SK-N-SH treated with all-trans-retinoic acid at 6 μM for 48 hours (cell line): Measurements from ENCODE around the gene LPP.

Source experiments
- ATAC-seq: fragments of 200-7000 bp; cut with Tn5 transposase; 3 replicates; pipeline ENCODE4 v1.9.1; 2020; ENCODE audit warnings: mild to moderate bottlenecking, moderate library complexity
- ARNTL ChIP-seq: fragments of 450-650 bp; formaldehyde crosslinking; IDR thresholded peaks from 2 replicates; pipeline ENCODE4 v1.5.0; 2020; ENCODE audit warnings: low read depth, mild to moderate bottlenecking, moderate library complexity, borderline replicate concordance
- CSDC2 ChIP-seq: fragments of 250-450 bp; sonication (Bioruptor Pico); IDR thresholded peaks from 2 replicates; pipeline ENCODE4 v1.5.0; 2020; ENCODE audit warnings: mild to moderate bottlenecking, moderate library complexity
- ESRRG ChIP-seq: fragments of 250-450 bp; sonication (Bioruptor Pico); IDR thresholded peaks from 2 replicates; pipeline ENCODE4 v1.6.1; 2021; ENCODE audit warnings: mild to moderate bottlenecking
- ISL1 ChIP-seq: fragments of 250-450 bp; sonication (Bioruptor Pico); IDR thresholded peaks from 2 replicates; pipeline ENCODE4 v2.1.2; 2022; ENCODE audit warnings: mild to moderate bottlenecking, moderate library complexity
- OSR1 ChIP-seq: fragments of 250-450 bp; sonication (Bioruptor Pico); IDR thresholded peaks from 2 replicates; pipeline ENCODE4 v1.8.0; 2022; ENCODE audit warnings: moderate library complexity, mild to moderate bottlenecking, inconsistent platforms
- PPARA ChIP-seq: fragments of 250-450 bp; sonication (Bioruptor Pico); IDR thresholded peaks from 2 replicates; pipeline ENCODE4 v1.5.0; 2020; ENCODE audit warnings: mild to moderate bottlenecking, borderline replicate concordance
- RARB ChIP-seq: fragments of 250-450 bp; sonication (Bioruptor Pico); IDR thresholded peaks from 2 replicates; pipeline ENCODE4 v1.8.0; 2021; ENCODE audit warnings: mild to moderate bottlenecking, moderate library complexity
- SNAI2 ChIP-seq: fragments of 250-450 bp; sonication (Bioruptor Pico); IDR thresholded peaks from 2 replicates; pipeline ENCODE4 v1.5.0; 2020; ENCODE audit warnings: mild to moderate bottlenecking, moderate library complexity
- TCF4 ChIP-seq: fragments of 250-450 bp; sonication (Bioruptor Pico); IDR thresholded peaks from 2 replicates; pipeline ENCODE4 v1.8.0; 2021; ENCODE audit warnings: mild to moderate bottlenecking, moderate library complexity, borderline replicate concordance
- TOX ChIP-seq: fragments of 250-450 bp; sonication (Bioruptor Pico); IDR thresholded peaks from 2 replicates; pipeline ENCODE4 v1.8.0; 2021; ENCODE audit warnings: mild to moderate bottlenecking, moderate library complexity, borderline replicate concordance
- ZC3H10 ChIP-seq: fragments of 250-450 bp; sonication (Bioruptor Pico); IDR thresholded peaks from 2 replicates; pipeline ENCODE4 v1.5.1; 2021; ENCODE audit warnings: mild to moderate bottlenecking, moderate library complexity
- ZFP3 ChIP-seq: fragments of 250-450 bp; sonication (Bioruptor Pico); IDR thresholded peaks from 2 replicates; pipeline ENCODE4 v1.5.0; 2020; ENCODE audit warnings: mild to moderate bottlenecking, moderate library complexity
- ZFP30 ChIP-seq: fragments of 450-650 bp; formaldehyde crosslinking; IDR thresholded peaks from 2 replicates; pipeline ENCODE4 v1.5.0; 2022; ENCODE audit warnings: mild to moderate bottlenecking, moderate library complexity
- ZNF565 ChIP-seq: fragments of 450-650 bp; formaldehyde crosslinking; conservative IDR thresholded peaks from 2 replicates; pipeline ENCODE4 v1.5.0; 2020; ENCODE audit warnings: low read depth, mild to moderate bottlenecking, moderate library complexity
- ZNF70 ChIP-seq: fragments of 450-650 bp; formaldehyde crosslinking; IDR thresholded peaks from 2 replicates; pipeline ENCODE4 v1.5.0; 2020; ENCODE audit warnings: mild to moderate bottlenecking, moderate library complexity
- ZNF8 ChIP-seq: fragments of 450-650 bp; formaldehyde crosslinking; IDR thresholded peaks from 2 replicates; pipeline ENCODE4 v1.5.0; 2020; ENCODE audit warnings: mild to moderate bottlenecking, moderate library complexity
- TF ChIP-seq, protein P1 (sequence below): fragments of 250-450 bp; sonication (Bioruptor Pico); IDR thresholded peaks from 2 replicates; pipeline ENCODE4 v1.5.1; 2021; ENCODE audit warnings: mild to moderate bottlenecking, moderate library complexity
- TF ChIP-seq, protein P2 (sequence below): fragments of 250-450 bp; sonication (Bioruptor Pico); IDR thresholded peaks from 2 replicates; pipeline ENCODE4 v1.5.1; 2020; ENCODE audit warnings: low read depth, mild to moderate bottlenecking, moderate library complexity
- TF ChIP-seq, protein P3 (sequence below): fragments of 250-450 bp; sonication (Bioruptor Pico); IDR thresholded peaks from 2 replicates; pipeline ENCODE4 v1.5.0; 2020; ENCODE audit warnings: mild to moderate bottlenecking, moderate library complexity
- TF ChIP-seq, protein P4 (sequence below): fragments of 250-450 bp; sonication (Bioruptor Pico); IDR thresholded peaks from 2 replicates; pipeline ENCODE4 v1.8.0; 2020; ENCODE audit warnings: mild to moderate bottlenecking, moderate library complexity, borderline replicate concordance

LPP gene

DNA sequence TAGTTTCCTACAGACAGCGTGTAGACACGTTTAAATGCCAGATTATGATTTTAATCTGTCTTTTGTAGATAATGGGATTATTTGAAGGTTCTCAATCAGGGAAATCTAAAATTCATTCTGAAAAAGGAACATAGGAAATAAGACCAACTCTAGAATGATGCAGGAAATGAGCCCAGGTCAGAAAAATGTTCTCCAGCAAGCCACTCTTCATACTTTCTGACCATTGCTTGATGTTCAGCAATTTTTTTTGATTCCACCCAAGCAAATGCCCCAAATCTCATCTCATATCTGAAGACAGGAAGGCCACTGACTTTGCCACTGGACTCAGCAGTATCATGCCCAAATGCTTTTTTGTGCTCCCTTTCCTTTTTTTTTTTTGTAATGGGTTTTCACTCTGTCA is 373.4 kb downstream of the LPP start (continued):
- TF ChIP-seq ZC3H10 = no peak
- TF ChIP-seq, all 23 proteins: peak for 0

DNA sequence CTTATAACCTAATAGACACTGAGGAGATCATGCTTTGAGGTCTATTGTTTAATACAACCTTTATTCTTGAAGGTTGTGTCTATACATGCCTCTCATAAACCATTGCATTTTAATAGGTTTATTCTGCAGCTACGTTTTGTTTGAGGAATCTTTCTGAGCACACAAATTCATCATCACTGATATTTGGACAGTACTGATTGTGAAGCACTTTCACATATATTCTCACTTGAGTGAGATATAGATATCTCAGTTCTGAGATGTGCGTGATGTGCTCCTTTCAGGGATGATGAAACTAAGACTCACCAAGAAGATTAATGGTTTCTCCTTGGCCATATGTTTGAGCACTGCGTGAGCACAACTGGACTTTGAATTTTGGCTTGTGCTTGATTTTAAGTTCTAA is 374.4 kb downstream of the LPP start:
- TF ChIP-seq OSR1 = no peak
- no peak for TF ChIP-seq ESRRG (CRISPR knock-in tag)
- TF ChIP-seq, protein P1, sequence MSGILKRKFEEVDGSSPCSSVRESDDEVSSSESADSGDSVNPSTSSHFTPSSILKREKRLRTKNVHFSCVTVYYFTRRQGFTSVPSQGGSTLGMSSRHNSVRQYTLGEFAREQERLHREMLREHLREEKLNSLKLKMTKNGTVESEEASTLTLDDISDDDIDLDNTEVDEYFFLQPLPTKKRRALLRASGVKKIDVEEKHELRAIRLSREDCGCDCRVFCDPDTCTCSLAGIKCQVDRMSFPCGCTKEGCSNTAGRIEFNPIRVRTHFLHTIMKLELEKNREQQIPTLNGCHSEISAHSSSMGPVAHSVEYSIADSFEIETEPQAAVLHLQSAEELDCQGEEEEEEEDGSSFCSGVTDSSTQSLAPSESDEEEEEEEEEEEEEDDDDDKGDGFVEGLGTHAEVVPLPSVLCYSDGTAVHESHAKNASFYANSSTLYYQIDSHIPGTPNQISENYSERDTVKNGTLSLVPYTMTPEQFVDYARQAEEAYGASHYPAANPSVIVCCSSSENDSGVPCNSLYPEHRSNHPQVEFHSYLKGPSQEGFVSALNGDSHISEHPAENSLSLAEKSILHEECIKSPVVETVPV (CRISPR knock-in tag) = no peak
- TF ChIP-seq ZC3H10 = no peak
- no peak for TF ChIP-seq ISL1
- ATAC-seq = no peak

DNA sequence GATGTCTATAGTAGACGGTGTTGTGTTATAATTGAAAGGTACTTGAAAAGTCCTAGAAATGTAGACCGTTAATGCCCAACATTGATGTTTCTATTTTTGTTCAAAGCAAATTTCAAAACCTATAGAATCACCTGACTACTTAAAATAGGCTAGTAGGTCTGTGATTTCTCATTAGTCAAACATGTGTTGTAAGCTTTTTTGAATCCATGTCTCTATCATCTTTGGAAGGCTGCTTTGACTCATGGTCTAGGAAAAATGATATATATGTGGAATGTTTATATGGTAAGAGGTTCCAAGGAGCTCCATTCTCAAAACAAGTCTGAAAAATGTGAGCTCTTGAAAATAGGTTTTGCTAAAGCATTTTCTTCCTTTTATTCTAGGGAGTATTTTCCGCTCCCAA is 375.3 kb downstream of the LPP start:
- TF ChIP-seq, protein P2, sequence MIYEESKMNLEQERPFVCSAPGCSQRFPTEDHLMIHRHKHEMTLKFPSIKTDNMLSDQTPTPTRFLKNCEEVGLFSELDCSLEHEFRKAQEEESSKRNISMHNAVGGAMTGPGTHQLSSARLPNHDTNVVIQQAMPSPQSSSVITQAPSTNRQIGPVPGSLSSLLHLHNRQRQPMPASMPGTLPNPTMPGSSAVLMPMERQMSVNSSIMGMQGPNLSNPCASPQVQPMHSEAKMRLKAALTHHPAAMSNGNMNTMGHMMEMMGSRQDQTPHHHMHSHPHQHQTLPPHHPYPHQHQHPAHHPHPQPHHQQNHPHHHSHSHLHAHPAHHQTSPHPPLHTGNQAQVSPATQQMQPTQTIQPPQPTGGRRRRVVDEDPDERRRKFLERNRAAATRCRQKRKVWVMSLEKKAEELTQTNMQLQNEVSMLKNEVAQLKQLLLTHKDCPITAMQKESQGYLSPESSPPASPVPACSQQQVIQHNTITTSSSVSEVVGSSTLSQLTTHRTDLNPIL = no peak
- TF ChIP-seq, protein P3, sequence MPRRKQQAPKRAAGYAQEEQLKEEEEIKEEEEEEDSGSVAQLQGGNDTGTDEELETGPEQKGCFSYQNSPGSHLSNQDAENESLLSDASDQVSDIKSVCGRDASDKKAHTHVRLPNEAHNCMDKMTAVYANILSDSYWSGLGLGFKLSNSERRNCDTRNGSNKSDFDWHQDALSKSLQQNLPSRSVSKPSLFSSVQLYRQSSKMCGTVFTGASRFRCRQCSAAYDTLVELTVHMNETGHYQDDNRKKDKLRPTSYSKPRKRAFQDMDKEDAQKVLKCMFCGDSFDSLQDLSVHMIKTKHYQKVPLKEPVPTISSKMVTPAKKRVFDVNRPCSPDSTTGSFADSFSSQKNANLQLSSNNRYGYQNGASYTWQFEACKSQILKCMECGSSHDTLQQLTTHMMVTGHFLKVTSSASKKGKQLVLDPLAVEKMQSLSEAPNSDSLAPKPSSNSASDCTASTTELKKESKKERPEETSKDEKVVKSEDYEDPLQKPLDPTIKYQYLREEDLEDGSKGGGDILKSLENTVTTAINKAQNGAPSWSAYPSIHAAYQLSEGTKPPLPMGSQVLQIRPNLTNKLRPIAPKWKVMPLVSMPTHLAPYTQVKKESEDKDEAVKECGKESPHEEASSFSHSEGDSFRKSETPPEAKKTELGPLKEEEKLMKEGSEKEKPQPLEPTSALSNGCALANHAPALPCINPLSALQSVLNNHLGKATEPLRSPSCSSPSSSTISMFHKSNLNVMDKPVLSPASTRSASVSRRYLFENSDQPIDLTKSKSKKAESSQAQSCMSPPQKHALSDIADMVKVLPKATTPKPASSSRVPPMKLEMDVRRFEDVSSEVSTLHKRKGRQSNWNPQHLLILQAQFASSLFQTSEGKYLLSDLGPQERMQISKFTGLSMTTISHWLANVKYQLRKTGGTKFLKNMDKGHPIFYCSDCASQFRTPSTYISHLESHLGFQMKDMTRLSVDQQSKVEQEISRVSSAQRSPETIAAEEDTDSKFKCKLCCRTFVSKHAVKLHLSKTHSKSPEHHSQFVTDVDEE (CRISPR knock-in tag) = no peak
- TF ChIP-seq RARB (CRISPR knock-in tag) (no peak), TOX (CRISPR knock-in tag) (no peak), ZNF70 (CRISPR knock-in tag) (no peak), ARNTL (CRISPR knock-in tag) (no peak), TCF4 (CRISPR knock-in tag) (no peak)
- TF ChIP-seq, protein P4, sequence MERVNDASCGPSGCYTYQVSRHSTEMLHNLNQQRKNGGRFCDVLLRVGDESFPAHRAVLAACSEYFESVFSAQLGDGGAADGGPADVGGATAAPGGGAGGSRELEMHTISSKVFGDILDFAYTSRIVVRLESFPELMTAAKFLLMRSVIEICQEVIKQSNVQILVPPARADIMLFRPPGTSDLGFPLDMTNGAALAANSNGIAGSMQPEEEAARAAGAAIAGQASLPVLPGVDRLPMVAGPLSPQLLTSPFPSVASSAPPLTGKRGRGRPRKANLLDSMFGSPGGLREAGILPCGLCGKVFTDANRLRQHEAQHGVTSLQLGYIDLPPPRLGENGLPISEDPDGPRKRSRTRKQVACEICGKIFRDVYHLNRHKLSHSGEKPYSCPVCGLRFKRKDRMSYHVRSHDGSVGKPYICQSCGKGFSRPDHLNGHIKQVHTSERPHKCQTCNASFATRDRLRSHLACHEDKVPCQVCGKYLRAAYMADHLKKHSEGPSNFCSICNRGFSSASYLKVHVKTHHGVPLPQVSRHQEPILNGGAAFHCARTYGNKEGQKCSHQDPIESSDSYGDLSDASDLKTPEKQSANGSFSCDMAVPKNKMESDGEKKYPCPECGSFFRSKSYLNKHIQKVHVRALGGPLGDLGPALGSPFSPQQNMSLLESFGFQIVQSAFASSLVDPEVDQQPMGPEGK (CRISPR knock-in tag) = no peak
- no peak for ATAC-seq

DNA sequence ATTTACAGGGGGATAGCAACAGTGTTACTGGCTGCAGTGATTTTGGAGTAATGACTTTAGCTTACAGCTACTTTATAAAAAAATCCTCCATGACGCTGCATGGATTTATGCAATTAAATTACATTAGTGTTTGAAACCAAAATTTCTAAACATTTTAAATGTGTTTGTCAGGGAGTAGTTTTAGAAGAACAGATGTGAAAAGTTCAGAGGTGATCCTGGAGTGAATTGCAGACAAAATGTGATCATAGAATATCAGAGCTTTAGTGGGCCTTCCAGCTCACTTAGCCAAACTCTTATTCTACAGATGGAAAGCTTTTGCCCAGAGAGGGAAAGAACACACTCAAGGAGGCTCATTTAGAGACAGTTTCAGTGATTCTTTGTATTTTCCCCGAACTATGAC is 376.3 kb downstream of the LPP start:
- no peak for TF ChIP-seq ZFP30
- TF ChIP-seq ZFP3 (CRISPR knock-in tag) = no peak
- no peak for TF ChIP-seq OSR1
- TF ChIP-seq ISL1 = no peak
- TF ChIP-seq ZNF8 = no peak
- ATAC-seq = no peak

DNA sequence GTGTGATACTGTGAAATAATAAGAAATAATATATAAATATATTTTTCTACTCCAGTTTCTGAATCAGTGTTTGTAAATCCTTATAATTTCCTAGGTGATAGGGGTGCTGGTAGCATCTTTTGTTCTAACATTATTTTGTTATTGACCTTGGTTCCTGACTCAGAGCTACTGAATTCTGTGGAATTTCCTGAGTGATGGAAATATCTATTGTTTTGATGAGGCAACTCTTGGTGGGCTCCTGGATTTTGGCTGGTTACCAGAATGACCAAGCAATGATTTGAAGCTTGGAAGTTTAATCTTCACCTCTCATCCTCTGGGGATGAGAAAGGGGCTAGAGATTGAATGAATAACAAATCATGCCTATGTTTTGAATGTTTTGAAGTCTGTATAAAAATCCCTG is 377.3 kb downstream of the LPP start:
- TF ChIP-seq RARB (CRISPR knock-in tag) (no peak), ISL1 (no peak), SNAI2 (CRISPR knock-in tag) (no peak), ZNF565 (CRISPR knock-in tag) (no peak), ARNTL (CRISPR knock-in tag) (no peak), CSDC2 (CRISPR knock-in tag) (no peak), ZNF70 (CRISPR knock-in tag) (no peak), PPARA (CRISPR knock-in tag) (no peak), ZC3H10 (no peak), ZNF8 (no peak)
- TF ChIP-seq, protein P2 = no peak
- no peak for ATAC-seq
